CD4-positive, CD25-positive, alpha-beta regulatory T cell (primary cell): ENCODE measurements around the gene NFYC. TPM values are rescaled to one million over a fixed set of nuclear protein-coding genes. Genes with fewer than 3 reads are reported as not detected.

Source experiments
- ATAC-seq, 2 donors: fragments of 150-1000 bp; cut with Tn5 transposase; one replicate each; pipeline ENCODE4 v1.10.0; 2021; ENCODE audit warnings: low read depth in 2 of 2, moderate number of reproducible peaks in 2 of 2, moderate library complexity in 1 of 2
- DNase-seq, 3 donors: peaks; one replicate each; pipeline versions ENCODE4 v3.0.0 to v3.0.0-alpha.2; 2012 to 2022; ENCODE audit warnings: mixed read lengths in 1 of 3
- H3K27ac ChIP-seq: one replicate; pipeline ENCODE4 v1.7.0; 2013; ENCODE audit warnings: mild to moderate bottlenecking, low read length; ENCODE audit not compliant: insufficient read depth, poor library complexity, severe bottlenecking
- H3K27me3 ChIP-seq: one replicate; pipeline ENCODE4 v1.7.0; 2013; ENCODE audit warnings: low read length; ENCODE audit not compliant: control insufficient read depth, insufficient read depth
- H3K36me3 ChIP-seq: one replicate; pipeline ENCODE4 v1.7.0; 2013; ENCODE audit warnings: mild to moderate bottlenecking, low read length, moderate library complexity; ENCODE audit not compliant: control insufficient read depth, insufficient read depth
- H3K4me1 ChIP-seq: 2 replicates; pipeline ENCODE4 v1.7.0; 2013; ENCODE audit warnings: mild to moderate bottlenecking, low read length; ENCODE audit not compliant: insufficient read depth, control insufficient read depth, poor library complexity, severe bottlenecking
- H3K4me3 ChIP-seq: one replicate; pipeline ENCODE4 v1.7.0; 2013; ENCODE audit warnings: low read depth, mild to moderate bottlenecking, low read length, moderate library complexity
- H3K9me3 ChIP-seq, 2 experiments: 1 replicate in 1 of 2; 2 replicates in 1 of 2; pipeline ENCODE4 v1.7.0; 2013; ENCODE audit warnings: low read length in 2 of 2, mild to moderate bottlenecking in 1 of 2, moderate library complexity in 1 of 2; ENCODE audit not compliant: control insufficient read depth in 2 of 2
- H3K27ac Mint-ChIP-seq, 3 donors: one replicate each; pipeline ENCODE4 v1.8.0; 2020 to 2022; ENCODE audit warnings: mild to moderate bottlenecking in 3 of 3, mixed read lengths in 3 of 3, moderate library complexity in 2 of 3
- H3K27me3 Mint-ChIP-seq: one replicate; pipeline ENCODE4 v1.8.0; 2022; ENCODE audit warnings: mild to moderate bottlenecking, mixed read lengths
- H3K36me3 Mint-ChIP-seq: one replicate; pipeline ENCODE4 v1.8.0; 2020; ENCODE audit warnings: mixed read lengths
- H3K4me1 Mint-ChIP-seq, 4 donors: one replicate each; pipeline ENCODE4 v1.8.0; 2020 to 2022; ENCODE audit warnings: mixed read lengths in 4 of 4, mild to moderate bottlenecking in 1 of 4
- H3K4me3 Mint-ChIP-seq, 4 donors: one replicate each; pipeline ENCODE4 v1.8.0; 2020 to 2022; ENCODE audit warnings: mild to moderate bottlenecking in 4 of 4, mixed read lengths in 4 of 4, moderate library complexity in 3 of 4
- H3K9me3 Mint-ChIP-seq, 7 donors: one replicate each; pipeline ENCODE4 v1.8.0; 2020 to 2022; ENCODE audit warnings: mixed read lengths in 7 of 7, mild to moderate bottlenecking in 3 of 7, moderate library complexity in 2 of 7
- polyA plus RNA-seq, 4 donors: library from polyadenylated mRNA; unstranded; fragments of 300-500 nt; fragmentation: Illumina TruSeq; gene quantifications; one replicate each; pipeline ENCODE4 v1.2.3, GENCODE V29; 2021
- total RNA-seq: library from RNA; stranded (reverse); gene quantifications from one replicate; pipeline ENCODE4 v1.2.3, GENCODE V29; 2022

Gene NFYC
- total and polyA plus RNA-seq, 5 donors from 2014 or later = 51.2 to 61.1 (median 57.1) TPM

DNA sequence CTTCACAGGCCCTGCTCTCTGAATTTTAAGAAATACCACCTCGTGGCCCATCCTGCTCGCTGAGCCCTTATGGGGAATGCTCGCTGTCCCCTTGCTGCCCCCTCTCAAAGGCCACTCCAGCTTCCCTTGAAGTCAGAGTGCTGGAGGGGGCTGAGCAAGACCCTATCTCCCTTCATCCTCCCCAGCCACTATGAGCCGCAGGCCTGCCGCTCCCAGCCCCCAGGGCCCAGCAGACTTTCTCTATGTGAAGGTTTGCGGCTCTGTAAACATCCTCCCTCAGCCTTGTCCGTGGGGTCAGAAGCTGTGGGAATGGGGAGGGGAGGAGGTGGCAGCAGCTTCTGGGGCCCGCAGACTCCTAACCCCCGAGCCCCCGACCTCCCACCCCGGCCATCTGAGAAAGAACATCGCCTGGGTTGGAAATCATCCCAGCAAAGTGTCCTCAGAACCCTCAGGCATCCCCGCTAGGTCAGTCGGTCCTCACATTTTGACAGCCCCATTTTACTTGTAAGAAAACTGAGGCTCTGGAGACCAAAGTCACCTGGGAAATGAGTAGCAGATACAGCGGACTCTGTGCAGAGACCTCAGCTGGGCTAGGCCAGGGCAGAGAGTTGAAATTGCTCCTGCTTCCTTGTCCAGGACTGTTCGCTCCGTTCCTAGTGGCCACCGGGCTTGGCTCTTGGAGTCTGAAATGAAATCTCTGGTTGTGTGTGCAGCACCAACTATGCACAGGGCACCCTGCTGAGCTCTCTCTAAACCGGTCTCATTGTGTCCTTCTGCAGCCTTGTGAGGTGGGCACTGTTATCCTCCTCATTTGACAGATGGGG lies 96.4 kb downstream of the NFYC start:
- ATAC-seq (no peak), DNase-seq (no peak)
- Mint-ChIP-seq H3K9me3 (no peaks in the 10 kb centered on the region), H3K4me3 (no peak overlapping the region), H3K36me3 (no peaks in the 10 kb centered on the region), H3K27ac (no peak overlapping the region), H3K27me3 (peaks cover 52% of the 10 kb centered on the region), H3K4me1 (peaks cover 0 to 12% (median 3%) of the 10 kb centered on the region in 4 donors)
- H3K27ac ChIP-seq = no peak overlapping the region
- peaks cover 8% of the 10 kb centered on the region for H3K4me1 ChIP-seq
- no peaks in the 10 kb centered on the region for H3K27me3 ChIP-seq
- H3K4me3 ChIP-seq = no peak overlapping the region
- no peaks in the 10 kb centered on the region for H3K9me3 ChIP-seq
- H3K36me3 ChIP-seq = no peaks in the 10 kb centered on the region

DNA sequence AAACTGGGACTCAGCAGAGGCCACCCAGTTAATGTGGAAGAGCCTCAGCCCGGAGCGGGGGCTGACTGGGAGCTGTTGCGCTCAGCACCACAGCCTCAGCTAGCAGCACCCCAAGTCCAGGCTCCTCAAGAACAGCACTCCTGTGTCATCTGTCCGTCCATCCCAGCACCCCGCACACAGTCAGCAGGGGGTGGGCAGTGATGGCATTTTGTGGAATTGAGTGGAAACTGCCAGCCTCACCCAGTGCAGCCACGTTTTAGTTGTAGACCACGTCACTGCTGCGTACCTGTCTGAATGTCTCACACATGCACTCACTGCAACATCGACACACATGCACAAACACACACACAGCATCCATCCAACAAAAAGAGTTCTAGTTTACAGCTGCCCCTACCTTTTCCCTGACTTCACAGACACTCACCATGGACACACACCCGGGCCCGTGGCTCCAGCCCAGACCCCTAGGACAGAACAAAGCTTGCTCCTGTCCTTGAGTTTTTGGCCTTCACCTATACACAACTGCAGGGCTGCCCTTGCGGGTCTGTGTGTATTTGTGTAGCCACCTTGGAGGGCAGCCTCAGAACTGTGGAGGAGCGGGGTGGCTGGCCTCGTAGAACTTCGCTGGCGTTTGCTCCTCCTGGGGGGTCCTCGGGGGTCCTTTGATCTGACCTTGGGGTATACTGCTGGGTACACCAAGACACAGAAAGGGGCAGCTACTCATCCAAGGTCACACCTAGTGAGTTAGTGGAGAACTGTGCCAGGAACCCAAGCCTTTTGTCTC lies 97.2 kb downstream of the NFYC start:
- H3K4me1 Mint-ChIP-seq = peaks cover 0 to 8% (median 2%) of the 10 kb centered on the region in 4 donors
- H3K27me3 Mint-ChIP-seq = peaks cover 49% of the 10 kb centered on the region
- Histone ChIP-seq H3K27ac (no peak overlapping the region), H3K36me3 (no peaks in the 10 kb centered on the region), H3K4me3 (no peak overlapping the region), H3K4me1 (peaks cover 4% of the 10 kb centered on the region), H3K9me3 (no peaks in the 10 kb centered on the region), H3K27me3 (no peaks in the 10 kb centered on the region)
- H3K36me3 Mint-ChIP-seq = no peaks in the 10 kb centered on the region
- DNase-seq (no peak), ATAC-seq (no peak)
- no peaks in the 10 kb centered on the region for H3K9me3 Mint-ChIP-seq
- no peak overlapping the region for H3K4me3 Mint-ChIP-seq
- H3K27ac Mint-ChIP-seq = no peak overlapping the region

DNA sequence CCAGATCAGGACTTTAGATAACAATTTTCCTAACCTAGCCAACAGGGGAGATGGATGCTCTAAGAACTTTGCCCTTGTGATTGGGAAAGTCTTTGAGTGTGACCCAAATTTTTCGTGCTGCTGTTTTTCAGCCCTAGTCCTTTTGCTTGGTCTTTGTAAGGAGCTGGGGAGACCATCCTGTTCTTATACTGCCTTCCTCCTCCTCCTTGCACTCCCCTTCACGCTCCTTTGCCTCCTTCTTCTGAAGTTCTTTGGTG lies 97.8 kb downstream of the NFYC start:
- Mint-ChIP-seq H3K9me3 (no peaks in the 10 kb centered on the region), H3K27ac (no peak overlapping the region), H3K4me1 (peaks cover 0 to 8% (median 2%) of the 10 kb centered on the region in 4 donors), H3K4me3 (no peak overlapping the region), H3K27me3 (peaks cover 48% of the 10 kb centered on the region), H3K36me3 (no peaks in the 10 kb centered on the region)
- H3K4me3 ChIP-seq = no peak overlapping the region
- no peaks in the 10 kb centered on the region for H3K27me3 ChIP-seq
- ATAC-seq (no peak), DNase-seq (no peak)
- H3K27ac ChIP-seq = no peak overlapping the region
- no peaks in the 10 kb centered on the region for H3K9me3 ChIP-seq
- H3K36me3 ChIP-seq = no peaks in the 10 kb centered on the region
- peaks cover 2% of the 10 kb centered on the region for H3K4me1 ChIP-seq

DNA sequence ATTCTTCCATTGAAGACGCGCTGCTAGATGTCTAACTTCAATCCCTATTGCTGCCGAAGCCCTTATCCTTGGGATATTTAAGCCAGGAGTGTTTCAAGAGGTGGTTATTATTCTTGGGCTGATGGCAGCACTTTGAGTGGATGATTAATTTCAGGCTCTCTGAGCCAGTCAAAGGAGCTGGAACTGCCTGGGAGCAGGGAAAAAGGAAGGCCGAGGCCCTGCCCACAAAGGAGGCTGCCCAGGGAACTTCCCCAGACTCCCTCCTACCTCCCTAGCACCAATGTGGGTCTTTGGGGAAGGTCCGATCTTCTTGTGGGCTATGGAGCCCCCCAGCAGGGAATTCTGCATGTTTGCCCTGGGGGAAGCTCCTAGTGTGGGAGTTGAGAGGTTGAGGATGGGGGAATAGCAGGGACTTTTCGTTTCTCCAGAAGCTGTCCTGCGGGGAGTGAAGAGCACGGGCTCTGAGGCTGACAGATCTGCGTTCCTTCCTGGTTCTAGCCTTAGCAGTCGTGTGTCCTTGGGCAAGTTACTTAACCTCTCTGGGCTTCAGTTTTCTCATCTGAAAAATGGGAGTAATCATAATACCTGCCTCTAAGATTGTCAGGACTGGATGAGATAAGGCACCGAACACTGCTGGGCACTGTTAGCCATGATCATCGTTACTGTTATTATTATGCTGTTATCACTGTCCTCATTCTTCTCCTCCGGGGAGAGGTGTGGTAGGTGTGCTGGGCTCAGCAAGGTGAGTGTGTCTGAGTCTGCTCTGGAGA lies 98.3 kb downstream of the NFYC start:
- H3K36me3 Mint-ChIP-seq = no peaks in the 10 kb centered on the region
- no peaks in the 10 kb centered on the region for H3K36me3 ChIP-seq
- H3K27me3 ChIP-seq = no peaks in the 10 kb centered on the region
- H3K27me3 Mint-ChIP-seq = peaks cover 42% of the 10 kb centered on the region
- H3K4me3 ChIP-seq = no peak overlapping the region
- H3K27ac ChIP-seq = no peak overlapping the region
- no peak for ATAC-seq
- no peak overlapping the region for H3K4me3 Mint-ChIP-seq
- peaks cover 0 to 5% (median 0%) of the 10 kb centered on the region in 4 donors for H3K4me1 Mint-ChIP-seq
- peak overlapping the region in 2 of 3 donors; percentile 40 to 59 for H3K27ac Mint-ChIP-seq
- no peak for DNase-seq
- H3K4me1 ChIP-seq = no peaks in the 10 kb centered on the region
- H3K9me3 ChIP-seq = no peaks in the 10 kb centered on the region
- no peaks in the 10 kb centered on the region for H3K9me3 Mint-ChIP-seq

DNA sequence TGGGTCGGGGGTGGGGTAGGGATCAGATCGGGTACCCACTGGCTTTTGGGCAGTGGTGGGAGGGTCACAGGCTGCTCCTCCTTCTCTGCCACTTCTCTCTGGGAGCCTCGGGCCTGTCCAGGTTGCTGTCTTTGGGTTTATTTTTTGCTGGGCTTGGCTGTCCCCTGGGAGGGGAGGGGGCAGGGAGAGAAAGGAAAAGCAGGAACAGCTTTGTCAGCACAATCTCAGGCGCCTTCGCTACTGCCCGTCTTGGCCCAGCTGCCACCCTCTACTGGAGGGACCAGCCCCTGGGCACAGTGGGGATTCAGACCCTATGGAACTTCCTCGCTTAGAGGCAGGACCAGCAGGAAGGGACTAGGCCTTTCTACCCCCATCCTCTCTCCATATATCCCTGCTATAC lies 100.5 kb downstream of the NFYC start:
- H3K4me3 Mint-ChIP-seq = no peak overlapping the region
- no peak overlapping the region for H3K27ac Mint-ChIP-seq
- no peaks in the 10 kb centered on the region for H3K36me3 Mint-ChIP-seq
- DNase-seq = no peak
- H3K27me3 ChIP-seq = no peaks in the 10 kb centered on the region
- no peaks in the 10 kb centered on the region for H3K9me3 Mint-ChIP-seq
- peaks cover 0 to 16% (median 6%) of the 10 kb centered on the region in 4 donors for H3K4me1 Mint-ChIP-seq
- H3K27ac ChIP-seq = no peak overlapping the region
- H3K9me3 ChIP-seq = no peaks in the 10 kb centered on the region
- H3K4me1 ChIP-seq = peaks cover 4% of the 10 kb centered on the region
- H3K4me3 ChIP-seq = no peak overlapping the region
- peaks cover 22% of the 10 kb centered on the region for H3K27me3 Mint-ChIP-seq
- ATAC-seq = no peak
- H3K36me3 ChIP-seq = no peaks in the 10 kb centered on the region

DNA sequence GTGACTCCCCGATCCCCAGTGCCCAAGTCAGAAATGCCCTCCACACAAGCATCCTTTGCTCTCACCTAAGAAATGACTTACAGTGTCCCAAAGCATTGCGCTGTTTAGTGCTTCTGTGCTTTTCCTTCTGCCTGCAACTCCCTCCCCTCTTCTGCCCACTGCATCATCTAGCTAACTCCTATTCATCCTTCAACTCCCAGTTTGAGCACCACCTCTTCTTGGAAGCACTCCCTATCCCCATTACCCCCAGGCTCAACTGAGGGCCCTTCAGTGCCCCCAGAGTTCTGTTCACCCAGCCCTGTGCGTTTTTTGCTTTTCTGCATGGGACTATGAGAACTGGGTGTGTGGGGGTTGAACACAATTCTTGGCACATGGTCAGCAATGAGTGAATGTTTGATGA lies 102.1 kb downstream of the NFYC start:
- Histone ChIP-seq H3K4me3 (no peak overlapping the region), H3K27ac (no peak overlapping the region), H3K4me1 (peaks cover 9% of the 10 kb centered on the region), H3K27me3 (no peaks in the 10 kb centered on the region), H3K36me3 (no peaks in the 10 kb centered on the region), H3K9me3 (no peaks in the 10 kb centered on the region)
- Mint-ChIP-seq H3K4me1 (peaks cover 0 to 23% (median 10%) of the 10 kb centered on the region in 4 donors), H3K4me3 (no peak overlapping the region), H3K27ac (no peak overlapping the region), H3K36me3 (no peaks in the 10 kb centered on the region), H3K27me3 (peaks cover 16% of the 10 kb centered on the region), H3K9me3 (no peaks in the 10 kb centered on the region)
- no peak for ATAC-seq
- no peak for DNase-seq

DNA sequence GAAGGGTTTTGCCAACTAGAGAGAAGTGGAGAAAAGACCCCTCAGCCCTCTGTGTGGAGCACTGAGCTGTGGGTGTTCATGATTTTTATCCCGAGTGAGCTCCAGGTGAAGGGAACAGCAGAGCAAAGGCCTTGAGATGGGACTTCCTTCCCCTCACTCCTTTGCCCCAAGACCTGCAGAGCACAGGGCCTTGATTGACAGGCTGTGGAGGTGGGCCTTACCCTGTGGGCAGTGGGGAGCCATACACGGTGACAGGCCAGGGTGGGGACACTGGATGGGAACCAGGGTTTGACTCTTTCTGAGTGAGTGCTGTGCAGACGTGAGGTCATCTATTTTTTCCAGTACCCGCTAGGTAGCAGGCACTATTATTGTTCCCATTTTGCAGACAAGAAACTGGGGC lies 102.5 kb downstream of the NFYC start:
- Mint-ChIP-seq H3K4me1 (peaks cover 0 to 23% (median 10%) of the 10 kb centered on the region in 4 donors), H3K27ac (peak overlapping the region in 1 of 3 donors; percentile 36), H3K9me3 (no peaks in the 10 kb centered on the region), H3K36me3 (no peaks in the 10 kb centered on the region), H3K27me3 (peaks cover 16% of the 10 kb centered on the region), H3K4me3 (peak overlapping the region in 1 of 4 donors; percentile 35)
- H3K27me3 ChIP-seq = no peaks in the 10 kb centered on the region
- peaks cover 9% of the 10 kb centered on the region for H3K4me1 ChIP-seq
- no peaks in the 10 kb centered on the region for H3K36me3 ChIP-seq
- no peak overlapping the region for H3K27ac ChIP-seq
- H3K4me3 ChIP-seq = no peak overlapping the region
- ATAC-seq (no peak), DNase-seq (no peak)
- no peaks in the 10 kb centered on the region for H3K9me3 ChIP-seq
